HEK293 (cell line): Measurements from ENCODE around the gene B4GALT2.

ENCODE experiments used
- CTCF ChIA-PET: fragments of 350-600 bp; formaldehyde crosslinking; extraction: SDS; loops from one replicate; lab custom pipeline; 2021; ENCODE audit warnings: antibody characterized with exemption; lab: Yijun Ruan, JAX
- POLR2A ChIA-PET: fragments of 300-600 bp; formaldehyde crosslinking; extraction: SDS; loops from one replicate; lab custom pipeline; 2020; ENCODE audit warnings: antibody characterized with exemption, inconsistent platforms; lab: Yijun Ruan, JAX
- H3K27ac ChIP-seq: fragments of 200-500 bp; sonication (Bioruptor generic); 2 replicates; pipeline ENCODE4 v1.5.1; 2014; ENCODE audit warnings: low read depth, low read length, control low read depth, inconsistent platforms; ENCODE audit errors: extremely low read depth
- H3K36me3 ChIP-seq, 2 experiments: fragments of 200-500 bp in 1 of 2; sonication (Bioruptor generic) in 1 of 2; 1 replicate in 1 of 2; 2 replicates in 1 of 2; pipeline ENCODE4 v1.5.1; 2014 to 2017; ENCODE audit warnings: inconsistent platforms in 2 of 2, low read length in 2 of 2; ENCODE audit not compliant: control insufficient read depth in 2 of 2, insufficient read depth in 1 of 2
- H3K4me1 ChIP-seq: fragments of 200-500 bp; sonication (Bioruptor generic); 2 replicates; pipeline ENCODE4 v1.5.1; 2014; ENCODE audit warnings: mild to moderate bottlenecking, low read length, inconsistent platforms; ENCODE audit not compliant: control insufficient read depth, insufficient read depth
- H3K4me3 ChIP-seq: 2 replicates; pipeline ENCODE4 v1.5.1; 2011; ENCODE audit warnings: low read depth, mild to moderate bottlenecking, control low read depth, low read length, moderate library complexity
- H3K9me3 ChIP-seq: fragments of 200-500 bp; sonication (Bioruptor generic); 2 replicates; pipeline ENCODE4 v1.5.1; 2014; ENCODE audit warnings: low read depth, low read length, inconsistent platforms; ENCODE audit not compliant: control insufficient read depth, insufficient read depth
- BCL6B ChIP-seq: fragments of 450-650 bp; formaldehyde crosslinking; IDR thresholded peaks from 2 replicates; pipeline ENCODE4 v1.5.1; 2017; ENCODE audit warnings: missing biosample characterization, missing genetic modification characterization
- GFI1B ChIP-seq: fragments of 450-650 bp; formaldehyde crosslinking; IDR thresholded peaks from 2 replicates; pipeline ENCODE4 v1.5.1; 2016; ENCODE audit warnings: missing biosample characterization, missing genetic modification characterization
- GLIS1 ChIP-seq: fragments of 450-650 bp; formaldehyde crosslinking; IDR thresholded peaks from 2 replicates; pipeline ENCODE4 v1.5.1; 2016; ENCODE audit warnings: missing biosample characterization, missing genetic modification characterization
- KLF17 ChIP-seq: fragments of 450-650 bp; formaldehyde crosslinking; IDR thresholded peaks from 2 replicates; pipeline ENCODE4 v1.5.1; 2016; ENCODE audit warnings: missing biosample characterization, missing genetic modification characterization
- SALL2 ChIP-seq: fragments of 450-650 bp; formaldehyde crosslinking; IDR thresholded peaks from 2 replicates; pipeline ENCODE4 v1.5.0; 2017; ENCODE audit warnings: missing biosample characterization, mild to moderate bottlenecking, missing genetic modification characterization, borderline replicate concordance
- SETDB1 ChIP-seq: IDR thresholded peaks from one replicate; pipeline ENCODE4 v1.6.1; 2017; ENCODE audit warnings: mild to moderate bottlenecking, low read length, moderate library complexity, mixed read lengths; ENCODE audit not compliant: insufficient read length
- TSHZ1 ChIP-seq: fragments of 450-650 bp; formaldehyde crosslinking; IDR thresholded peaks from 2 replicates; pipeline ENCODE4 v1.5.1; 2016; ENCODE audit warnings: missing biosample characterization, missing genetic modification characterization, borderline replicate concordance
- ZNF148 ChIP-seq: fragments of 450-650 bp; formaldehyde crosslinking; IDR thresholded peaks from 2 replicates; pipeline ENCODE4 v1.5.0; 2017; ENCODE audit warnings: missing biosample characterization, missing genetic modification characterization, borderline replicate concordance
- ZNF174 ChIP-seq: fragments of 450-650 bp; formaldehyde crosslinking; IDR thresholded peaks from 2 replicates; pipeline ENCODE4 v1.5.0; 2017; ENCODE audit warnings: missing biosample characterization, mild to moderate bottlenecking, missing genetic modification characterization
- ZNF175 ChIP-seq: fragments of 450-650 bp; formaldehyde crosslinking; IDR thresholded peaks from 2 replicates; pipeline ENCODE4 v1.5.1; 2016; ENCODE audit warnings: missing biosample characterization, missing genetic modification characterization
- ZNF184 ChIP-seq: fragments of 450-650 bp; IDR thresholded peaks from 2 replicates; pipeline ENCODE4 v1.5.1; 2018; ENCODE audit warnings: missing biosample characterization, mild to moderate bottlenecking, missing genetic modification characterization
- ZNF341 ChIP-seq: fragments of 450-650 bp; formaldehyde crosslinking; IDR thresholded peaks from 2 replicates; pipeline ENCODE4; 2016; ENCODE audit warnings: low read depth, missing biosample characterization, missing genetic modification characterization
- ZNF37A ChIP-seq: fragments of 450-650 bp; IDR thresholded peaks from 2 replicates; pipeline ENCODE4 v1.5.1; 2018; ENCODE audit warnings: missing biosample characterization, missing genetic modification characterization
- ZNF394 ChIP-seq: fragments of 450-650 bp; formaldehyde crosslinking; IDR thresholded peaks from 2 replicates; pipeline ENCODE4 v1.5.1; 2016; ENCODE audit warnings: missing biosample characterization, missing genetic modification characterization, mild to moderate bottlenecking, moderate library complexity, borderline replicate concordance
- ZNF48 ChIP-seq: fragments of 450-650 bp; formaldehyde crosslinking; IDR thresholded peaks from 2 replicates; pipeline ENCODE4 v1.5.1; 2016; ENCODE audit warnings: missing biosample characterization, missing genetic modification characterization
- ZNF580 ChIP-seq: fragments of 450-650 bp; formaldehyde crosslinking; IDR thresholded peaks from 2 replicates; pipeline ENCODE4 v1.5.1; 2016; ENCODE audit warnings: missing biosample characterization, missing genetic modification characterization
- ZNF747 ChIP-seq: fragments of 450-650 bp; formaldehyde crosslinking; IDR thresholded peaks from 2 replicates; pipeline ENCODE4 v1.5.1; 2016; ENCODE audit warnings: missing biosample characterization, missing genetic modification characterization
- ZNF776 ChIP-seq: fragments of 450-650 bp; formaldehyde crosslinking; IDR thresholded peaks from 2 replicates; pipeline ENCODE4 v1.5.0; 2017; ENCODE audit warnings: missing biosample characterization, missing genetic modification characterization, borderline replicate concordance
- ZSCAN30 ChIP-seq: fragments of 450-650 bp; IDR thresholded peaks from 2 replicates; pipeline ENCODE4 v1.5.1; 2018; ENCODE audit warnings: missing biosample characterization, mild to moderate bottlenecking, missing genetic modification characterization, moderate library complexity

The B4GALT2 gene

GRCh38 chr1:44032170-44032790 lies 53.3 kb downstream of the B4GALT2 start:
- ChIA-PET POLR2A (no interaction called here), CTCF (interaction anchor here (0.6 to 7.8 kb wide), 5 partner anchors 16 to 897 kb away, joined by 3 to 110 read pairs (median 4); no protein-coding TSS in a partner anchor)
- Histone ChIP-seq H3K27ac (no peak overlapping the region), H3K9me3 (no peaks in the 10 kb centered on the region), H3K4me1 (peaks cover 5% of the 10 kb centered on the region; the same call in 1 of the 2 replicates), H3K4me3 (no peak overlapping the region), H3K36me3 (no peaks in the 10 kb centered on the region)
- TF ChIP-seq KLF17 (tag by site-specific recombination) (no peak), ZNF341 (tag by site-specific recombination) (peak; percentile 87), ZNF580 (tag by site-specific recombination) (no peak), GLIS1 (tag by site-specific recombination) (0 out of 2 replicates have a peak, but pooled peaks have one; percentile 18)

- CTCF ChIA-PET, result interaction anchor here (0.6 to 7.8 kb wide), 4 partner anchors 14 to 896 kb away, joined by 3 to 110 read pairs (median 52); no protein-coding TSS in a partner anchor
- H3K9me3 ChIP-seq, result no peaks in the 10 kb centered on the region
- TF ChIP-seq ZNF394 (tag by site-specific recombination), result no peak
- TF ChIP-seq ZNF776, result no peak
- no peak for TF ChIP-seq BCL6B (tag by site-specific recombination)
- no peak for TF ChIP-seq ZSCAN30 (tag by site-specific recombination)
- no peak for TF ChIP-seq GFI1B (tag by site-specific recombination)
- TF ChIP-seq ZNF184 (tag by site-specific recombination), result no peak
- no peak for TF ChIP-seq ZNF48
- no peak for TF ChIP-seq ZNF37A (tag by site-specific recombination)
- no peak for TF ChIP-seq TSHZ1 (tag by site-specific recombination)
- no peak for TF ChIP-seq ZNF747 (tag by site-specific recombination)
- TF ChIP-seq ZNF174 (tag by site-specific recombination), result no peak
- TF ChIP-seq ZNF148 (tag by site-specific recombination), result no peak
- TF ChIP-seq ZNF175 (tag by site-specific recombination), result no peak
- no peak for TF ChIP-seq SETDB1
- TF ChIP-seq SALL2 (tag by site-specific recombination), result no peak
- POLR2A ChIA-PET, result interaction anchor here (1.0 kb wide), 1 partner anchor 14 kb away, joined by 4 read pairs; no protein-coding TSS in a partner anchor
- peaks cover 5% of the 10 kb centered on the region; the same call in 1 of the 2 replicates for H3K4me1 ChIP-seq
- no peak overlapping the region for H3K27ac ChIP-seq
- no peaks in the 10 kb centered on the region for H3K36me3 ChIP-seq
- no peak overlapping the region for H3K4me3 ChIP-seq
Measured at GRCh38 chr1:44033041-44033575, 54.1 kb downstream of the B4GALT2 start.
